GM13976 (cell line): ENCODE measurements around the gene VIL1.

ENCODE experiments used
- DNase-seq: peaks from one replicate; pipeline ENCODE4 v3.0.0; 2012; ENCODE audit warnings: low spot score
- CTCF ChIP-seq: IDR thresholded peaks from 2 replicates; pipeline ENCODE4 v1.5.1; 2012; ENCODE audit warnings: borderline replicate concordance, mild to moderate bottlenecking; ENCODE audit not compliant: insufficient read depth; ENCODE audit errors: extremely low read depth, missing control alignments, control extremely low read depth
- in situ Hi-C: fragments of 300-500 bp; cut with MboI; formaldehyde crosslinking; loops from one replicate; pipeline ENCODE4 v1.12.0; 2022; ENCODE audit warnings: low sequenced_read_pairs, mixed read lengths, inconsistent platforms; ENCODE audit not compliant: unreplicated experiment

VIL1 gene

GRCh38 chr2:218395090-218395444 is 23.9 kb upstream of the VIL1 start:
- TF ChIP-seq CTCF = no peak

GRCh38 chr2:218395456-218395825 is 23.5 kb upstream of the VIL1 start:
- TF ChIP-seq CTCF = no peak

More at GRCh38 chr2:218395090-218395444, 23.9 kb upstream of the VIL1 start:
- in situ Hi-C loops = no loop called here
- DNase-seq = no peak

GRCh38 chr2:218395826-218396687 is 22.9 kb upstream of the VIL1 start:
- DNase-seq = peak; percentile 93
- TF ChIP-seq CTCF = peak; percentile 82

More at GRCh38 chr2:218395456-218395825, 23.5 kb upstream of the VIL1 start:
- no peak for DNase-seq
- in situ Hi-C loops = no loop called here

GRCh38 chr2:218396688-218397462 is 22.0 kb upstream of the VIL1 start:
- no peak for TF ChIP-seq CTCF
- in situ Hi-C loops = no loop called here
- peak; percentile 18 for DNase-seq

More at GRCh38 chr2:218395826-218396687, 22.9 kb upstream of the VIL1 start:
- in situ Hi-C loops = no loop called here

GRCh38 chr2:218397463-218397819 is 21.5 kb upstream of the VIL1 start:
- in situ Hi-C loops = no loop called here
- no peak for TF ChIP-seq CTCF
- DNase-seq = no peak

GRCh38 chr2:218397820-218398436 is 21.0 kb upstream of the VIL1 start:
- TF ChIP-seq CTCF = no peak
- in situ Hi-C loops = no loop called here
- DNase-seq = peak; percentile 79
